GM13976 (cell line): Measurements from ENCODE around the gene PKMYT1.

Source experiments
- DNase-seq: peaks from one replicate; pipeline ENCODE4 v3.0.0; 2012; ENCODE audit warnings: low spot score
- in situ Hi-C: fragments of 300-500 bp; cut with MboI; formaldehyde crosslinking; loops from one replicate; pipeline ENCODE4 v1.12.0; 2022; ENCODE audit warnings: low sequenced_read_pairs, mixed read lengths, inconsistent platforms; ENCODE audit not compliant: unreplicated experiment
- TF ChIP-seq, protein P1 (sequence below): IDR thresholded peaks from 2 replicates; pipeline ENCODE4 v1.5.1; 2012; ENCODE audit warnings: borderline replicate concordance, mild to moderate bottlenecking; ENCODE audit not compliant: insufficient read depth; ENCODE audit errors: extremely low read depth, missing control alignments, control extremely low read depth

PKMYT1 gene

DNA sequence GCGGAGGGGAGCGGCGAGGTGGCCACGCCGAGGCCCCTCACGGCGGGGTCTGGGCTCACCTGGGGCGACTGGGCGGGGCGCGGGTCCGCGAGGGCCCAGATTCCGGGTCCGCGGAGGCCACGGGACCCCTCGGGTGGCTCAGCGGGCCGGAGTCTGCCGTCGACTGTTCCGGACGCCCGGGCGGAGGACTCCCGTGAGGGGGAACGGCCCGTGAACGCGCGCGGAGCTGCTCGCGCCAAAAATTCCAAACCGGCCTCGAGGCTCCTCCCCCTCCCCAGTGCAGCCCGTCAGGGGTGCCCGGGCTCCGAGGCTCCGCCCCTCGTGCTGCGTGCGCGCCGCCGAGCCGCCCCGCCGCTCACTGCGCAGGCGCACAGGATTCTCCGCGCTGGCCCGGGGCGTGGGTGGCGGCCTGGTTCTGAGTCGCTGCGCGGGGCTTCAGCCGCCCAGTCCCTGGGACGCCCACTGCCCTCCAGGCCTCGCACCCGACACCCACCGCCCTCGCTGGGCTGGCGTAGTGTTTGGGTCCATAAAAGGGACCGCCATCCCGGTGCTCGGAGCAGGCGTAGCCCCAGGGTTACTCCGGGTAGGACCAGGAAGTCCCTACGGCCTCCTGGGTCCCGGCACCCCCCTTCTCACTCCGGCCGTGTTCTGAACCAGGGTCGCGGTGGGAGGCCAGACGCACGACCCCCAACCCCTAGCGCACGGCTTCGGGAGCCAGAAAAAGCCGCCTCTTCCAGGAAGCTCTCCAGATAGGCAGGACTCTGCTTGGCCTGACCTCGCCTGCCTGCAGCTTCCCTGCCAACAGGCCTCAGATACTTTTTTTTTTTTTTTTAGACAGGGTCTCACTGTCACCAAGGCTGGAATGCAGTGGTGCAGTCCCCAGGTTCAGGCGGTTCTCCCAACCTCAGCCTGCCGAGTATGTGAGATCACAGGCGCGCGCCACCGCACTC, at the start of gene PKMYT1:
TSS of gene PKMYT1 (minus strand) at position 220 of the 950 bp plus-strand sequence. CDS start 789 bp downstream, outside the sequence.
- in situ Hi-C loops = no loop called here
- DNase-seq = peak; percentile 100

DNA sequence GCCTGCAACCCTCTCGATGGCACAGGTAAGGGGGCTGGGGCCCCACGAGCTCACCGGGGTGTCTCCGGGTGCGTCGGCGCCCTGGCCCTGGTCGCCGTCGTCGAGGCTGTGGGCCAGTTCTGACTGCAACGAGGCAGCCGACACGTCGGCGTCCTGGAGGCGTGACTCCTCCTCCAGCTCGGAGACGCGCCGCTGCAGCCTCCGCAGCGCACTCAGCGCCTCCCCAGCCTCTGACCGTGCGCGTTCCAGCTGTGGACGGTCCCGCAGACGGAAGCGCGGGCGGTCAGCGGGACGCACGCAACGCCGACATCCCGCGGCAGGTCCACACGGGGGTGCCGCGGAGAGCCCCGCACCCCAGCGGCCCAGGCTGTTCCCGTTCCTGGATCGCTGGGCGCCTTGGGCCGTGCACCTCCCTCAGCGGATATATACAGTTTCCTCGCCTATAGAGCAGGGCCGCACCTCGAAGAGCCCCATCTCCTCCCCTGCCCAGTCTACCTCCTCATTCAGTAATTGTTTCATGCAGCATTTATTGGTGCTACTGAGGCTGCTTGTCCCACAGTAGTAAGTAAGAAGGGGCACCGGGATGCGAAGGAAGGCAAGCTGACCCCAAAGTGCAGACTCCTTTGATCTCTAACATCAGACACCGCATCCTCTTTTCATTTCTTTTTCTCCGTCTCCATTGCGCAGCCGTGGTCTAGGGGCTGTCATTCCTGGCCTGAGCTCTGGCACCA, 49.4 kb upstream of the PKMYT1 start:
- in situ Hi-C loops = no loop called here
- TF ChIP-seq, protein P1, sequence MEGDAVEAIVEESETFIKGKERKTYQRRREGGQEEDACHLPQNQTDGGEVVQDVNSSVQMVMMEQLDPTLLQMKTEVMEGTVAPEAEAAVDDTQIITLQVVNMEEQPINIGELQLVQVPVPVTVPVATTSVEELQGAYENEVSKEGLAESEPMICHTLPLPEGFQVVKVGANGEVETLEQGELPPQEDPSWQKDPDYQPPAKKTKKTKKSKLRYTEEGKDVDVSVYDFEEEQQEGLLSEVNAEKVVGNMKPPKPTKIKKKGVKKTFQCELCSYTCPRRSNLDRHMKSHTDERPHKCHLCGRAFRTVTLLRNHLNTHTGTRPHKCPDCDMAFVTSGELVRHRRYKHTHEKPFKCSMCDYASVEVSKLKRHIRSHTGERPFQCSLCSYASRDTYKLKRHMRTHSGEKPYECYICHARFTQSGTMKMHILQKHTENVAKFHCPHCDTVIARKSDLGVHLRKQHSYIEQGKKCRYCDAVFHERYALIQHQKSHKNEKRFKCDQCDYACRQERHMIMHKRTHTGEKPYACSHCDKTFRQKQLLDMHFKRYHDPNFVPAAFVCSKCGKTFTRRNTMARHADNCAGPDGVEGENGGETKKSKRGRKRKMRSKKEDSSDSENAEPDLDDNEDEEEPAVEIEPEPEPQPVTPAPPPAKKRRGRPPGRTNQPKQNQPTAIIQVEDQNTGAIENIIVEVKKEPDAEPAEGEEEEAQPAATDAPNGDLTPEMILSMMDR = no peak
- peak; percentile 71 for DNase-seq

More for the DNA sequence above, at the start of gene PKMYT1:
- TF ChIP-seq, protein P1 = no peak

DNA sequence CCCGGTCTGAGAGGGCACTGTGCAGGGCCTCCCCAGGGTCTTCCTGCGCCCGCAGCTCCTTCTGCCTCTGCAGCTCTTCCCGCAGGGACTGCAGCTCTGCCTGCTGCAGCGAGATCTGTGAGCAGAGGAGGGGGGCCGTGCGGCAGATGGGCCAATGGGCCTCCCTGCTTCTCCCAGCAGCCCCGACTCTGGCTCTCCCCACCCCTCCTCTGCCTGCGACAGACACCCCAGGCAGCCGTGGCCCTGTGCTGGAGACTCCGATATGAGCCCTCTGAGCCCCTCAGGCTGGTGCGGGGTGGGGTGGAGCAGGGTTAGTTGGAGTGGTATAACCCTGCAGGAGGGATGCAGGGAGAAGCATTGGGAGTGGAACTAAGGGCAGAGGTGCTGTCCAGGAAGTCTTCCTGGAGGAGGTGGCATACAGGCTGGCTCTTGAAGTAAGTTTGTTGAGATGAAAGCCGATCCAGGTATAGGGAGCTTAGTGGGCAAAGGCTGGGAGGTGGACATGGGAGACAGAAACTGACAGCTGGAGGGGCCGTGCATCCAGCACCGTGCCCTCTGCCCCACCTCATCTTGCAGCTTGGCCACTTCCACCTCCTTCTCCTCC, 48.6 kb upstream of the PKMYT1 start:
- DNase-seq = no peak
- in situ Hi-C loops = no loop called here
- TF ChIP-seq, protein P1 = no peak

GRCh38 chr16:3027983-3028715, 47.9 kb upstream of the PKMYT1 start:
- in situ Hi-C loops = no loop called here
- DNase-seq = peak; percentile 96
- TF ChIP-seq, protein P1 = peak; percentile 94

DNA sequence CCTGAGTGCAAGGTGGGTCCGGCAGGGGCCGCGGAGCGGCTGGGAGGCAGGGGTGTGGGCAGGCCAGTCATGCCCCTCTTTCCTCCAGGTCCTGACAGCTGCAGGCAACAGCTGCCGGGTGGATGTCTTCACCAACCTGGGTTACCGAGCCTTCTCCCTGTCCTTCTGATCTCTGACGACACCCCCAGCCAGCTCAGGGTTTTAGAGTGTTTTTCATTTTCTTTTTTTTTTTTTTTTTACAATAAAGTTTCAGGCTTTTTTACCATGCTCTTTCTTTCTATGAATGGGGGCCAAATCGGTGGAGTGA, 47.2 kb upstream of the PKMYT1 start:
- TF ChIP-seq, protein P1 = no peak
- in situ Hi-C loops = no loop called here

More for the DNA sequence above, 47.2 kb upstream of the PKMYT1 start:
- DNase-seq = no peak
